Prostate gland (tissue), 2 donors: Measurements from ENCODE around the gene KCNS3.

ENCODE experiments used
- CTCF ChIP-seq, 4 experiments: fragments of 200-600 bp in 2 of 4; fragments of 450-650 bp in 2 of 4; sonication (generic) in 2 of 4; IDR thresholded peaks; 1 replicate in 3 of 4; 2 replicates in 1 of 4; pipeline ENCODE4 v1.5.1; 2016 to 2019; ENCODE audit warnings: antibody characterized with exemption in 4 of 4, mild to moderate bottlenecking in 2 of 4, moderate library complexity in 2 of 4
- POLR2A ChIP-seq: fragments of 450-650 bp; IDR thresholded peaks from one replicate; pipeline ENCODE4 v1.6.1; 2016; ENCODE audit warnings: antibody characterized with exemption, mild to moderate bottlenecking

- TF ChIP-seq POLR2A (no peak), CTCF (IDR thresholded peaks at IDR 0.05) (no peak)
Measured at GRCh38 chr2:17975401-17975800, 96.9 kb downstream of the KCNS3 start.
